A673 (cell line): ENCODE results near the gene LDB3.

Experiments
- CTCF ChIP-seq: fragments of 300-800, 200-600 bp; sonication (generic); conservative IDR thresholded peaks from 2 replicates; pipeline ENCODE4 v1.5.1; 2017; ENCODE audit warnings: low read depth, mild to moderate bottlenecking, antibody characterized with exemption, low read length, moderate library complexity, mixed read lengths
- EZH2 ChIP-seq: fragments of 200-600 bp; sonication (generic); IDR thresholded peaks from 2 replicates; pipeline ENCODE4 v1.6.1; 2017; ENCODE audit warnings: borderline replicate concordance, low read depth, mild to moderate bottlenecking, mixed read lengths, antibody characterized with exemption, low read length; ENCODE audit not compliant: poor library complexity, severe bottlenecking

- no peak for TF ChIP-seq CTCF
- no peak for TF ChIP-seq EZH2
These were observed 5.3 kb upstream of the LDB3 start for GRCh38 chr10:86663046-86663345.
